Fibroblast of peridontal ligament (primary cell): ENCODE measurements around the gene SPIRE2.
"Not testable (repeated sequence)": the region's sequence is repeated elsewhere in the genome, so short reads cannot be mapped to it uniquely, and the experiment has no call there.

Experiments used
- DNase-seq: peaks from one replicate; pipeline ENCODE4 v3.0.0-alpha.2; 2010; ENCODE audit errors: extremely low read depth

The SPIRE2 gene

GRCh38 chr16:89863741-89864526 is 35.7 kb downstream of the SPIRE2 start:
- peak; percentile 14 for DNase-seq

GRCh38 chr16:89864527-89864820 is 36.2 kb downstream of the SPIRE2 start:
- no peak for DNase-seq

GRCh38 chr16:89867918-89868317 is 39.6 kb downstream of the SPIRE2 start:
- no peak for DNase-seq

GRCh38 chr16:89869911-89870310 is 41.6 kb downstream of the SPIRE2 start:
- DNase-seq: no peak

GRCh38 chr16:89870440-89870839 is 42.2 kb downstream of the SPIRE2 start:
- no peak for DNase-seq

- DNase-seq: no peak
Measured at GRCh38 chr16:89871895-89872294, 43.6 kb downstream of the SPIRE2 start.

- DNase-seq: peak; percentile 78
Measured at GRCh38 chr16:89873109-89873971, 45.1 kb downstream of the SPIRE2 start, which contains the start of gene TCF25. TSS of gene TCF25 (plus strand) at chr16:89873592. CDS start at chr16:89873668, 76 bp downstream.

GRCh38 chr16:89873972-89874689 is 45.9 kb downstream of the SPIRE2 start:
- DNase-seq: peak; percentile 95

GRCh38 chr16:89879123-89879522 is 50.8 kb downstream of the SPIRE2 start:
- DNase-seq: not testable (repeated sequence)

- peak; percentile 51 for DNase-seq
Measured at GRCh38 chr16:89880477-89881367, 52.4 kb downstream of the SPIRE2 start.

- DNase-seq: no peak
Measured at GRCh38 chr16:89881368-89881730, 53.1 kb downstream of the SPIRE2 start.

- DNase-seq: no peak
Measured at GRCh38 chr16:89883346-89884040, 55.2 kb downstream of the SPIRE2 start.

- DNase-seq: no peak
Measured at GRCh38 chr16:89884041-89884421, 55.8 kb downstream of the SPIRE2 start.

GRCh38 chr16:89887243-89887642 is 59.0 kb downstream of the SPIRE2 start:
- no peak for DNase-seq

GRCh38 chr16:89890200-89890599 is 61.9 kb downstream of the SPIRE2 start:
- no peak for DNase-seq

- DNase-seq: no peak
Measured at GRCh38 chr16:89890886-89891657, 62.8 kb downstream of the SPIRE2 start.

GRCh38 chr16:89892055-89892630 is 63.9 kb downstream of the SPIRE2 start:
- DNase-seq: no peak

- DNase-seq: no peak
Measured at GRCh38 chr16:89892635-89893034, 64.4 kb downstream of the SPIRE2 start.
